MM.1S (cell line): ENCODE data around the gene WBP1L.
"Not testable (repeated sequence)": the region's sequence is repeated elsewhere in the genome, so short reads cannot be mapped to it uniquely, and the experiment has no call there.

ENCODE experiments used
- DNase-seq: peaks from one replicate; pipeline ENCODE4 v3.0.0-alpha.2; 2015
- H2AFZ ChIP-seq: fragments of 300-600 bp; sonication (generic); 2 replicates; pipeline ENCODE4 v1.6.0; 2016; ENCODE audit warnings: antibody characterized with exemption, low read length
- H3F3A ChIP-seq: fragments of 300-600 bp; sonication (generic); 2 replicates; pipeline ENCODE4 v1.6.1; 2016; ENCODE audit warnings: mild to moderate bottlenecking, antibody characterized with exemption, low read length, moderate library complexity, mixed read lengths; ENCODE audit not compliant: insufficient read depth
- H3K27ac ChIP-seq: fragments of 300-600 bp; sonication (generic); 2 replicates; pipeline ENCODE4 v1.5.1; 2016; ENCODE audit warnings: mild to moderate bottlenecking, low read length
- H3K27me3 ChIP-seq: fragments of 300-600 bp; sonication (generic); replicated peaks from 2 replicates; pipeline ENCODE4 v1.6.0; 2016; ENCODE audit warnings: low read length; ENCODE audit not compliant: insufficient read depth
- H3K36me3 ChIP-seq: fragments of 300-600 bp; sonication (generic); replicated peaks from 2 replicates; pipeline ENCODE4 v1.6.1; 2016; ENCODE audit warnings: mild to moderate bottlenecking, low read length, mixed read lengths; ENCODE audit not compliant: insufficient read depth
- H3K4me1 ChIP-seq: fragments of 300-600 bp; sonication (generic); 2 replicates; pipeline ENCODE4 v1.6.1; 2016; ENCODE audit warnings: low read length, mixed read lengths
- H3K4me2 ChIP-seq: fragments of 300-600 bp; sonication (generic); 2 replicates; pipeline ENCODE4 v1.6.0; 2016; ENCODE audit warnings: low read depth, low read length
- H3K4me3 ChIP-seq: fragments of 300-600 bp; sonication (generic); 2 replicates; pipeline ENCODE4 v1.5.1; 2016; ENCODE audit warnings: low read length, mixed read lengths
- H3K79me2 ChIP-seq: fragments of 300-600 bp; sonication (generic); 2 replicates; pipeline ENCODE4 v1.6.1; 2016; ENCODE audit warnings: mixed run types, low read length, mixed read lengths
- H3K9ac ChIP-seq: fragments of 300-600 bp; sonication (generic); 2 replicates; pipeline ENCODE4 v1.6.1; 2016; ENCODE audit warnings: low read length, mixed read lengths
- H3K9me2 ChIP-seq: fragments of 300-600 bp; sonication (generic); replicated peaks from 2 replicates; pipeline ENCODE4 v1.6.1; 2016; ENCODE audit warnings: mild to moderate bottlenecking, low read length, mixed read lengths; ENCODE audit not compliant: insufficient read depth
- H3K9me3 ChIP-seq: fragments of 300-600 bp; sonication (generic); replicated peaks from 2 replicates; pipeline ENCODE4 v1.6.1; 2016; ENCODE audit warnings: mild to moderate bottlenecking, low read length, mixed read lengths; ENCODE audit not compliant: insufficient read depth
- H4K20me1 ChIP-seq: fragments of 300-600 bp; sonication (generic); 2 replicates; pipeline ENCODE4 v1.6.1; 2016; ENCODE audit warnings: mild to moderate bottlenecking, low read length, moderate library complexity, mixed read lengths; ENCODE audit not compliant: insufficient read depth
- EZH2 ChIP-seq: fragments of 300-600 bp; sonication (generic); optimal IDR thresholded peaks from 2 replicates; pipeline ENCODE3; 2017; ENCODE audit warnings: low read depth, mild to moderate bottlenecking, antibody characterized with exemption, low read length, mixed read lengths
- EZH2phosphoT487 ChIP-seq: fragments of 300-600 bp; sonication (generic); IDR thresholded peaks from 2 replicates; pipeline ENCODE4 v1.6.1; 2018; ENCODE audit warnings: antibody characterized with exemption, low read length
- TF ChIP-seq, protein P1 (sequence below): fragments of 300-600 bp; sonication (generic); IDR thresholded peaks from 2 replicates; pipeline ENCODE4 v1.5.1; 2016; ENCODE audit warnings: antibody characterized with exemption, low read length, mixed read lengths

Gene WBP1L

DNA sequence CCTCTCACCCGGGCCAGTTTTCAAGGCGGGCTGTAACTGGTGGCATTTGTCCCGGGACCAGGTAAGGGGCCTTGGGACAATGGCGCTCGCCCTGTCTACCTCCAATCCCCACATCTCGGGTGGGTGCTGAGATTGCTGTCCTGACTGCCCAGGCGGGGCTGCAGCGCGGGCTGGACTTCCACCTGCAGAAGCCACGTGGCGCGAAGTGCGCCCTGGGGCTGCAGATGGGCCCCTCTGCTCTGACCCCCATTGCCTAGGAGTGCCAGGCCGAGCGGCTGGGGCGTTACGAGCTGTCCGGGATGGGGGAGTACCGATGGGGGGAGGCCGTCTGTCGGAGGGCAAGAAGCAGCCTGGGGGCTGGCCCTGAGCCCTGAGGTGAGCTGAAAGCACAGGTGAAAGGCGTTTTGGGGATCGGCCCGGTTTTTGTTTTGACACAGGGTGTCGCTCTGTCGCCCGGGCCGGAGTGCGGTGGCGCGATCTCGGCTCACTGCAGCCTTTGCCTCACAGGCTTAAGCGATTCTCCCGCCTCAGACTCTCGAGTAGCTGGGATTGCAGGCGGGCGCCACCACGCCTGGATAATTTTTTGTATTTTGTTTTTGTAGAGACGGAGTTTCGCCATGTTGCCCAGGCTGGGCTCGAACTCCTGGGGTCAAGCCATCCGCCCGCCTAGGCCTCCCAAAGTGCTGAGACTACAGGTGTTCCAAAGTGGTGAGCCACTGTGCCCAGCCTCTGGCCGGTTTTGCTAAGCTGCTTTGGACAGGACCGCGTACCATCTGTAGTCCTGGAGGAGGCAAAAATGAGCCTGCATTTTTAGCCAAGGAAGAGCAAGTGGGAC lies 28.9 kb upstream of the WBP1L start, which contains the start of gene SFXN2:
TSS of gene SFXN2 (plus strand) at position 16 of the 835 bp plus-strand sequence. CDS start 12,001 bp downstream, outside the sequence.
- H3K9me3 ChIP-seq = no peaks in the 10 kb centered on the region
- no peak for TF ChIP-seq EZH2phosphoT487
- TF ChIP-seq, protein P1, sequence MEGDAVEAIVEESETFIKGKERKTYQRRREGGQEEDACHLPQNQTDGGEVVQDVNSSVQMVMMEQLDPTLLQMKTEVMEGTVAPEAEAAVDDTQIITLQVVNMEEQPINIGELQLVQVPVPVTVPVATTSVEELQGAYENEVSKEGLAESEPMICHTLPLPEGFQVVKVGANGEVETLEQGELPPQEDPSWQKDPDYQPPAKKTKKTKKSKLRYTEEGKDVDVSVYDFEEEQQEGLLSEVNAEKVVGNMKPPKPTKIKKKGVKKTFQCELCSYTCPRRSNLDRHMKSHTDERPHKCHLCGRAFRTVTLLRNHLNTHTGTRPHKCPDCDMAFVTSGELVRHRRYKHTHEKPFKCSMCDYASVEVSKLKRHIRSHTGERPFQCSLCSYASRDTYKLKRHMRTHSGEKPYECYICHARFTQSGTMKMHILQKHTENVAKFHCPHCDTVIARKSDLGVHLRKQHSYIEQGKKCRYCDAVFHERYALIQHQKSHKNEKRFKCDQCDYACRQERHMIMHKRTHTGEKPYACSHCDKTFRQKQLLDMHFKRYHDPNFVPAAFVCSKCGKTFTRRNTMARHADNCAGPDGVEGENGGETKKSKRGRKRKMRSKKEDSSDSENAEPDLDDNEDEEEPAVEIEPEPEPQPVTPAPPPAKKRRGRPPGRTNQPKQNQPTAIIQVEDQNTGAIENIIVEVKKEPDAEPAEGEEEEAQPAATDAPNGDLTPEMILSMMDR = peak; percentile 39
- peak within 1 kb of the TSS; percentile 100 for H3K9ac ChIP-seq
- no peaks in the 10 kb centered on the region for H3K9me2 ChIP-seq
- no peaks in the 10 kb centered on the region for H3K27me3 ChIP-seq
- H3K4me2 ChIP-seq = peak within 1 kb of the TSS; percentile 99
- peak within 1 kb of the TSS; percentile 93 for H3K27ac ChIP-seq
- H4K20me1 ChIP-seq = no peaks in the 10 kb centered on the region; the same call in 1 of the 2 replicates
- peak within 1 kb of the TSS; percentile 96 for H2AFZ ChIP-seq
- peaks cover 94% of the 10 kb centered on the region for H3K79me2 ChIP-seq
- H3K36me3 ChIP-seq = no peaks in the 10 kb centered on the region
- peak; percentile 77 for DNase-seq
- peaks cover 11% of the 10 kb centered on the region for H3K4me1 ChIP-seq
- peaks cover 25% of the 10 kb centered on the region for H3F3A ChIP-seq
- peak within 1 kb of the TSS; percentile 100 for H3K4me3 ChIP-seq

DNA sequence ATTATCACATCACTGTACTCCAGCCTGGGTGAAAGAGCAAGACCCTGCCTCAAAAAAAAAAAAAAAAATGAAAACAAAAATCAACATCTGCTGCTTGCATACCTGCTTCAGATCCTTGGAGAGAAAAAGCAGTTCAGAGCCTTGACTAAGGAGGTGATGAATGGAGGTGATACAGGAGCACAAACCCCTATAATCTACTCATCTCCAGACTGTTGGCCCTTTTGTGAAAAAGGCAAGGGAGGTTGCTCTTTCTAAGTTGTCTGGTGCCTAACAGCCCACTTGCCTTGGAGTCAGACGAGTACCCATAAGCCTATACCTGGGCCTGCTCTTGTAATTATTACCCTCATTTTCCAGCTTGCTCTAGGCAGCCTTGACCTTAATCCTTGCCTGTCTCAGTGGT lies 27.9 kb upstream of the WBP1L start:
- Histone ChIP-seq H3K9me2 (no peaks in the 10 kb centered on the region), H3K4me1 (peaks cover 9% of the 10 kb centered on the region), H3K79me2 (peaks cover 92% of the 10 kb centered on the region), H3K9me3 (no peaks in the 10 kb centered on the region), H3K27me3 (no peaks in the 10 kb centered on the region), H4K20me1 (no peaks in the 10 kb centered on the region; the same call in 1 of the 2 replicates), H3K36me3 (no peaks in the 10 kb centered on the region), H2AFZ (no peak overlapping the region), H3F3A (peaks cover 25% of the 10 kb centered on the region), H3K27ac (no peak overlapping the region), H3K4me3 (peak overlapping the region; percentile 100; the same call in 1 of the 2 replicates), H3K9ac (peak overlapping the region; percentile 100; the same call in 1 of the 2 replicates), H3K4me2 (peak overlapping the region; percentile 99)
- TF ChIP-seq EZH2 (no peak), EZH2phosphoT487 (no peak)
- TF ChIP-seq, protein P1 = no peak
- DNase-seq = no peak

GRCh38 chr10:102716900-102717565 lies 26.7 kb upstream of the WBP1L start:
- Histone ChIP-seq H3F3A (peaks cover 25% of the 10 kb centered on the region), H3K79me2 (peaks cover 90% of the 10 kb centered on the region)
- not testable (repeated sequence) for H3K27ac ChIP-seq, H3K27me3 ChIP-seq, H3K4me2 ChIP-seq, DNase-seq, H3K9ac ChIP-seq, H3K9me3 ChIP-seq, H3K4me3 ChIP-seq, H3K9me2 ChIP-seq, H4K20me1 ChIP-seq, H2AFZ ChIP-seq, H3K4me1 ChIP-seq, H3K36me3 ChIP-seq
